Measurements from ENCODE around the gene POSTN.

DNA sequence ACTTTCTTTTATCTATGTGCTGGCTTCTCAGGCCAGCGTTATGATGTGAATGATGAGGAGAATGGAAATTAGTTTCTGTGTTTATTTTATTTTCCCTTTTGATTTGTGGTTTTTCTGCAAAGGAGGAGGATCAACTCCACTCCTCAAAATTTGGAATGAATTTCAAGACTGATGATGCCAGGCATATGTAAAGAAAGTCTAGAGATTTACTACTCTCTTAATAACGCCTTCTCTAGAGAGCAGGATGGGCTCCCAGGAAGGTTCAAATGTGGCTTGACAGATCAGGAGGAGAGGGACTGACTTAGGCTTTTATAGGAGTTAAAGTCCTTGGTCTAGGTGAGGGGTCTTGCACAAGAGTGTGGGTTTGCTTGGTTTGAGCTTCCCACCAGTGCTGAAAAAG lies 15.1 kb upstream of the POSTN start:
- TF ChIP-seq HDAC2 (IDR thresholded peaks at IDR 0.05) (no peak), EP300 (IDR thresholded peaks at IDR 0.05) (no peak), PHF8 (IDR thresholded peaks at IDR 0.05; ENCODE audit: borderline replicate concordance, low read depth) (no peak), CEBPB (IDR thresholded peaks at IDR 0.05) (no peak), FOSL2 (IDR thresholded peaks at IDR 0.05) (no peak), FOSL2 (CRISPR knock-in tag; IDR thresholded peaks at IDR 0.05) (no peak)
- TF ChIP-seq, protein P1, sequence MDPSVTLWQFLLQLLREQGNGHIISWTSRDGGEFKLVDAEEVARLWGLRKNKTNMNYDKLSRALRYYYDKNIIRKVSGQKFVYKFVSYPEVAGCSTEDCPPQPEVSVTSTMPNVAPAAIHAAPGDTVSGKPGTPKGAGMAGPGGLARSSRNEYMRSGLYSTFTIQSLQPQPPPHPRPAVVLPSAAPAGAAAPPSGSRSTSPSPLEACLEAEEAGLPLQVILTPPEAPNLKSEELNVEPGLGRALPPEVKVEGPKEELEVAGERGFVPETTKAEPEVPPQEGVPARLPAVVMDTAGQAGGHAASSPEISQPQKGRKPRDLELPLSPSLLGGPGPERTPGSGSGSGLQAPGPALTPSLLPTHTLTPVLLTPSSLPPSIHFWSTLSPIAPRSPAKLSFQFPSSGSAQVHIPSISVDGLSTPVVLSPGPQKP (IDR thresholded peaks at IDR 0.05; ENCODE audit: low read depth, low read length), result no peak
- TF ChIP-seq, protein P2, sequence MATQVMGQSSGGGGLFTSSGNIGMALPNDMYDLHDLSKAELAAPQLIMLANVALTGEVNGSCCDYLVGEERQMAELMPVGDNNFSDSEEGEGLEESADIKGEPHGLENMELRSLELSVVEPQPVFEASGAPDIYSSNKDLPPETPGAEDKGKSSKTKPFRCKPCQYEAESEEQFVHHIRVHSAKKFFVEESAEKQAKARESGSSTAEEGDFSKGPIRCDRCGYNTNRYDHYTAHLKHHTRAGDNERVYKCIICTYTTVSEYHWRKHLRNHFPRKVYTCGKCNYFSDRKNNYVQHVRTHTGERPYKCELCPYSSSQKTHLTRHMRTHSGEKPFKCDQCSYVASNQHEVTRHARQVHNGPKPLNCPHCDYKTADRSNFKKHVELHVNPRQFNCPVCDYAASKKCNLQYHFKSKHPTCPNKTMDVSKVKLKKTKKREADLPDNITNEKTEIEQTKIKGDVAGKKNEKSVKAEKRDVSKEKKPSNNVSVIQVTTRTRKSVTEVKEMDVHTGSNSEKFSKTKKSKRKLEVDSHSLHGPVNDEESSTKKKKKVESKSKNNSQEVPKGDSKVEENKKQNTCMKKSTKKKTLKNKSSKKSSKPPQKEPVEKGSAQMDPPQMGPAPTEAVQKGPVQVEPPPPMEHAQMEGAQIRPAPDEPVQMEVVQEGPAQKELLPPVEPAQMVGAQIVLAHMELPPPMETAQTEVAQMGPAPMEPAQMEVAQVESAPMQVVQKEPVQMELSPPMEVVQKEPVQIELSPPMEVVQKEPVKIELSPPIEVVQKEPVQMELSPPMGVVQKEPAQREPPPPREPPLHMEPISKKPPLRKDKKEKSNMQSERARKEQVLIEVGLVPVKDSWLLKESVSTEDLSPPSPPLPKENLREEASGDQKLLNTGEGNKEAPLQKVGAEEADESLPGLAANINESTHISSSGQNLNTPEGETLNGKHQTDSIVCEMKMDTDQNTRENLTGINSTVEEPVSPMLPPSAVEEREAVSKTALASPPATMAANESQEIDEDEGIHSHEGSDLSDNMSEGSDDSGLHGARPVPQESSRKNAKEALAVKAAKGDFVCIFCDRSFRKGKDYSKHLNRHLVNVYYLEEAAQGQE (IDR thresholded peaks at IDR 0.05), result no peak
